ENCODE measurements around the gene SPATA45. TPM values are rescaled to one million over a fixed set of nuclear protein-coding genes. Genes with fewer than 3 reads are reported as not detected.

SPATA45 gene
- total and polyA plus RNA-seq, 2 of the 4 experiments (the other 2 are of a cell fraction) = not detected

DNA sequence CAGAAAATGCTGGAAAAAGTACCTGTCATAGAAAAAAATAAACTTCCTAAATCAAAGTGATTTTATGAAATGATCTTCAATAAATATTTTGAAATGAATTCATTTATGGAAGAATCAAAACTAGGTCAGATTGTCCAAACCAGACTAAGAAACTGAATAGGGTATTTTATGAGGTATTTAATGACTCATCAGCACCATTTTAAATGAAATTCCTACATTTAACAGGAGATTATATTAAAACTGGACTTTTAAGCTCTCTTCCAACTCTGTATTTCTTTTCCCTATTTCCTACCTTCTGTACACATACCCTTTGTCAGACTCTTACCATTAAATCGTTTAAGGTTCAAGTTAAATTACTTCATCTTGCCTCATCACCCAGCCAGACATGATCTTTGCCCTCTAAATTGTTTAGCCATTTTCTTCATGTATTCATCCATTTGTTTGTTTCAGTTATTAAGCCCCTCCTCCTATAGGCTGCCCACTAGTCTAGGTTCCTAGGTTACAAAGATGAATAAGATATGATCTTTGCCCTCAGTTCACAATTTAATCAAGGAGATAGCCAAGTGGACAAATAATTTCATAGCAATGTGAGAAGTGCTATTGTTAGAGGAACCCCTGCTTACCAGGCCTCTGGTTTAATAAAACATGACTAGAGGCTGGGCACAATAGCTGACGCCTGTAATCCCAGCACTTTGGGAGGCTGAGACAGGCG, 30.7 kb downstream of the SPATA45 start:
- Histone ChIP-seq H3K9ac (ENCODE audit: low read depth, low read length) (no peak overlapping the region), H2BK20ac (ENCODE audit: low read depth, low read length) (no peak overlapping the region), H4K91ac (ENCODE audit: insufficient read depth, low read depth, low read length) (no peak overlapping the region), H4K20me1 (ENCODE audit: insufficient read depth, low read length) (no peaks in the 10 kb centered on the region), H3K79me1 (ENCODE audit: low read depth in 1 of 2, low read length in 2 of 2) (no peaks in the 10 kb centered on the region), H3K9me3 (ENCODE audit: control insufficient read depth, insufficient read depth, low read length) (no peaks in the 10 kb centered on the region), H2AK5ac (ENCODE audit: low read depth, low read length) (no peak overlapping the region), H2BK15ac (ENCODE audit: low read depth, low read length) (no peak overlapping the region), H3K36me3 (ENCODE audit: control insufficient read depth, insufficient read depth, low read length) (0 out of 2 replicates have a peak, but pooled peaks cover 1% of the 10 kb centered on the region), H2AFZ (replicated peaks; ENCODE audit: low read length, poor library complexity) (no peak overlapping the region), H3K4me2 (ENCODE audit: low read depth, low read length) (no peak overlapping the region), H3K4ac (ENCODE audit: low read depth, low read length) (no peak overlapping the region), H4K5ac (ENCODE audit: low read depth, low read length) (no peak overlapping the region), H3K23ac (ENCODE audit: low read depth, low read length) (no peak overlapping the region), H3K4me1 (ENCODE audit: control insufficient read depth, insufficient read depth, low read length) (no peaks in the 10 kb centered on the region), H2BK120ac (ENCODE audit: low read depth, low read length) (no peak overlapping the region), H3K18ac (ENCODE audit: low read depth, low read length) (no peak overlapping the region), H2BK5ac (ENCODE audit: low read depth, low read length, poor library complexity, severe bottlenecking) (no peak overlapping the region), H4K8ac (ENCODE audit: low read depth in 2 of 2, low read length in 2 of 2) (no peak overlapping the region), H2AK9ac (replicated peaks; ENCODE audit: low read depth, low read length, poor library complexity) (no peak overlapping the region), H3K27me3 (ENCODE audit: control insufficient read depth, insufficient read depth, low read length) (no peaks in the 10 kb centered on the region), H3K27ac (ENCODE audit: insufficient read depth, low read length) (no peak overlapping the region), H3K14ac (replicated peaks; ENCODE audit: low read depth, low read length) (no peak overlapping the region), H3K56ac (ENCODE audit: extremely low read depth, insufficient read depth, low read length) (no peak overlapping the region), H3K9me1 (ENCODE audit: insufficient read depth, low read length) (no peaks in the 10 kb centered on the region), H3K4me3 (ENCODE audit: insufficient read depth, low read depth, low read length) (no peak overlapping the region)
- WGBS, 2 experiments (ENCODE audit: extremely low coverage in 2 of 2, insufficient read length in 1 of 2) = no CpG with 5 or more reads among the region's 3 CpGs
- BruUV-seq (replicated peaks) = no TSS peak
- no peak for TF ChIP-seq RAD21 (IDR thresholded peaks at IDR 0.05; ENCODE audit: low read length)
- no peak for TF ChIP-seq RFX5 (IDR thresholded peaks at IDR 0.05; ENCODE audit: low read depth, low read length)
- TF ChIP-seq CHD1 (IDR thresholded peaks at IDR 0.05; ENCODE audit: low read depth, low read length) = no peak
- TF ChIP-seq POLR2A (IDR thresholded peaks at IDR 0.05; ENCODE audit: low read depth, low read length) = no peak
- no peak for TF ChIP-seq SMC3 (IDR thresholded peaks at IDR 0.05; ENCODE audit: low read depth, low read length)
- no peak for TF ChIP-seq NFE2L2 (IDR thresholded peaks at IDR 0.05; ENCODE audit: low read depth, low read length)
- TF ChIP-seq, protein P1, sequence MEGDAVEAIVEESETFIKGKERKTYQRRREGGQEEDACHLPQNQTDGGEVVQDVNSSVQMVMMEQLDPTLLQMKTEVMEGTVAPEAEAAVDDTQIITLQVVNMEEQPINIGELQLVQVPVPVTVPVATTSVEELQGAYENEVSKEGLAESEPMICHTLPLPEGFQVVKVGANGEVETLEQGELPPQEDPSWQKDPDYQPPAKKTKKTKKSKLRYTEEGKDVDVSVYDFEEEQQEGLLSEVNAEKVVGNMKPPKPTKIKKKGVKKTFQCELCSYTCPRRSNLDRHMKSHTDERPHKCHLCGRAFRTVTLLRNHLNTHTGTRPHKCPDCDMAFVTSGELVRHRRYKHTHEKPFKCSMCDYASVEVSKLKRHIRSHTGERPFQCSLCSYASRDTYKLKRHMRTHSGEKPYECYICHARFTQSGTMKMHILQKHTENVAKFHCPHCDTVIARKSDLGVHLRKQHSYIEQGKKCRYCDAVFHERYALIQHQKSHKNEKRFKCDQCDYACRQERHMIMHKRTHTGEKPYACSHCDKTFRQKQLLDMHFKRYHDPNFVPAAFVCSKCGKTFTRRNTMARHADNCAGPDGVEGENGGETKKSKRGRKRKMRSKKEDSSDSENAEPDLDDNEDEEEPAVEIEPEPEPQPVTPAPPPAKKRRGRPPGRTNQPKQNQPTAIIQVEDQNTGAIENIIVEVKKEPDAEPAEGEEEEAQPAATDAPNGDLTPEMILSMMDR (conservative IDR thresholded peaks at IDR 0.05; ENCODE audit: low read depth, low read length) = no peak
- TF ChIP-seq RCOR1 (IDR thresholded peaks at IDR 0.05; ENCODE audit: insufficient replicate concordance, low read length) = no peak
- TF ChIP-seq, protein P2, sequence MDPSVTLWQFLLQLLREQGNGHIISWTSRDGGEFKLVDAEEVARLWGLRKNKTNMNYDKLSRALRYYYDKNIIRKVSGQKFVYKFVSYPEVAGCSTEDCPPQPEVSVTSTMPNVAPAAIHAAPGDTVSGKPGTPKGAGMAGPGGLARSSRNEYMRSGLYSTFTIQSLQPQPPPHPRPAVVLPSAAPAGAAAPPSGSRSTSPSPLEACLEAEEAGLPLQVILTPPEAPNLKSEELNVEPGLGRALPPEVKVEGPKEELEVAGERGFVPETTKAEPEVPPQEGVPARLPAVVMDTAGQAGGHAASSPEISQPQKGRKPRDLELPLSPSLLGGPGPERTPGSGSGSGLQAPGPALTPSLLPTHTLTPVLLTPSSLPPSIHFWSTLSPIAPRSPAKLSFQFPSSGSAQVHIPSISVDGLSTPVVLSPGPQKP (IDR thresholded peaks at IDR 0.05; ENCODE audit: borderline replicate concordance, low read depth, low read length) = no peak
- TF ChIP-seq CEBPB (IDR thresholded peaks at IDR 0.05; ENCODE audit: low read depth, low read length) = no peak
- TF ChIP-seq MXI1 (IDR thresholded peaks at IDR 0.05; ENCODE audit: borderline replicate concordance, low read depth, low read length) = no peak
- TF ChIP-seq MAFK (IDR thresholded peaks at IDR 0.05; ENCODE audit: low read depth, low read length) = no peak
- TF ChIP-seq FOS (IDR thresholded peaks at IDR 0.05; ENCODE audit: low read depth, low read length) = no peak
- TF ChIP-seq, protein P3, sequence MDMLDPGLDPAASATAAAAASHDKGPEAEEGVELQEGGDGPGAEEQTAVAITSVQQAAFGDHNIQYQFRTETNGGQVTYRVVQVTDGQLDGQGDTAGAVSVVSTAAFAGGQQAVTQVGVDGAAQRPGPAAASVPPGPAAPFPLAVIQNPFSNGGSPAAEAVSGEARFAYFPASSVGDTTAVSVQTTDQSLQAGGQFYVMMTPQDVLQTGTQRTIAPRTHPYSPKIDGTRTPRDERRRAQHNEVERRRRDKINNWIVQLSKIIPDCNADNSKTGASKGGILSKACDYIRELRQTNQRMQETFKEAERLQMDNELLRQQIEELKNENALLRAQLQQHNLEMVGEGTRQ (IDR thresholded peaks at IDR 0.05; ENCODE audit: low read depth, low read length) = no peak
- TF ChIP-seq MAZ (IDR thresholded peaks at IDR 0.05; ENCODE audit: borderline replicate concordance, low read depth, low read length) = no peak
- no peak for TF ChIP-seq BHLHE40 (IDR thresholded peaks at IDR 0.05; ENCODE audit: low read depth, low read length)
- DNase-seq (peak; percentile 5), ATAC-seq (ENCODE audit: low read depth) (peak; percentile 51)
- in situ Hi-C loops (cut with MboI; ENCODE audit: low sequenced_read_pairs) = loop anchor here (10.0 kb wide), 1 partner anchor 178 kb away; no protein-coding TSS in a partner anchor
- CTCF ChIA-PET = interaction anchor here (1.1 kb wide), 1 partner anchor 179 kb away, joined by 5 read pairs; no protein-coding TSS in a partner anchor
- intact Hi-C loops (cut with micrococcal nuclease) = loop anchor here (2.0 kb wide), 1 partner anchor 178 kb away; no protein-coding TSS in a partner anchor
- dilution Hi-C loops (cut with HindIII; ENCODE audit: low sequenced_read_pairs, unreplicated experiment) = no loop called here
- POLR2A ChIA-PET (ENCODE audit: unreplicated experiment) = no interaction called here

All from IMR-90 (cell line).